Measurements from ENCODE around the gene KCNJ15.

- TF ChIP-seq CTCF (IDR thresholded peaks at IDR 0.05; ENCODE audit: low read depth, low read length) (no peak), EZH2phosphoT487 (IDR thresholded peaks at IDR 0.05; ENCODE audit: low read depth) (no peak)
Measured at GRCh38 chr21:38315122-38315521, 58.3 kb downstream of the KCNJ15 start.

All from OCI-LY3 (cell line).